ENCODE results near the gene P2RX2. TPM values are rescaled to one million over a fixed set of nuclear protein-coding genes. Genes with fewer than 3 reads are reported as not detected.
"Not testable (repeated sequence)": the region's sequence is repeated elsewhere in the genome, so short reads cannot be mapped to it uniquely, and the experiment has no call there.

P2RX2 gene
- total RNA-seq, 5 donors from 2014 or later (not counting 1 experiment from before 2014, with no cell fraction given): not detected

DNA sequence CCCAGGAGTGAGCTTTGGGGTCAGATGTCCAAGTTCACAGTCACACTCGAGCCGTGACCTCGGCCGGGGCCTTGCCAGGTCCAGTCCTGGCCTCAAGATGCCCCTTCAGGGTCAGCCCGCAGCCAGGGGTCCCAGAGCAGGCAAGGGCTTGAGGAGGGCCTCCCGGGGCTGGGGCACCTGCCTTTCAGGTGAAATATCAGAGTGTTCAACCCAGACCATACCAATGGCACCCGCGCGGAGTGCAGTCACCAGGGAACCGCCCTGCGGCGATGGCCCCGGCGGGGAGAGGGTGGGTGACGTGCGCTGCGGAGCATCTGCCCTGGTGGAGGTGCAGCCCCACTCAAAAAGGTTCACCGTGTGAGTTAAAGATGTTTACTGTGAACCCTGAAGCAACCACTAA lies 25.1 kb upstream of the P2RX2 start:
- peaks cover 4 to 27% of the 10 kb centered on the region in 2 donors for H3K27me3 Mint-ChIP-seq
- H3K9me3 ChIP-seq: no peaks in the 10 kb centered on the region
- H3K27me3 ChIP-seq (replicated peaks in 1 of 2; ENCODE audit: control insufficient read depth in 2 of 2, extremely low read depth in 1 of 2, insufficient read depth in 2 of 2, low read length in 1 of 2): peaks cover 0 to 39% of the 10 kb centered on the region in 2 experiments
- no peak overlapping the region for H3K27ac Mint-ChIP-seq
- no peaks in the 10 kb centered on the region for H3K36me3 ChIP-seq (ENCODE audit: control insufficient read depth in 2 of 2, extremely low read depth in 1 of 2, insufficient read depth in 1 of 2, low read length in 1 of 2)
- 85% methylated on average over 13 of the region's 18 CpGs for WGBS (ENCODE audit: insufficient coverage)
- no peak overlapping the region for H3K27ac ChIP-seq (ENCODE audit: low read length)
- no peak for DNase-seq
- no peak for ATAC-seq (replicated peaks in 1 of 4)
- ChIA-PET CTCF (no interaction called here), POLR2A (no interaction called here)
- no peak overlapping the region for H3K4me3 Mint-ChIP-seq
- peaks cover 7 to 19% (median 12%) of the 10 kb centered on the region in 3 donors for H3K4me1 Mint-ChIP-seq
- H3K9me3 Mint-ChIP-seq: no peaks in the 10 kb centered on the region
- H3K36me3 Mint-ChIP-seq: no peaks in the 10 kb centered on the region
- H3K4me3 ChIP-seq (ENCODE audit: control insufficient read depth in 1 of 2, extremely low read depth in 1 of 2, low read length in 1 of 2): no peak overlapping the region
- peaks cover 5 to 10% of the 10 kb centered on the region in 2 experiments for H3K4me1 ChIP-seq (ENCODE audit: control insufficient read depth in 1 of 2, extremely low read depth in 1 of 2, insufficient read depth in 2 of 2, low read length in 2 of 2)

DNA sequence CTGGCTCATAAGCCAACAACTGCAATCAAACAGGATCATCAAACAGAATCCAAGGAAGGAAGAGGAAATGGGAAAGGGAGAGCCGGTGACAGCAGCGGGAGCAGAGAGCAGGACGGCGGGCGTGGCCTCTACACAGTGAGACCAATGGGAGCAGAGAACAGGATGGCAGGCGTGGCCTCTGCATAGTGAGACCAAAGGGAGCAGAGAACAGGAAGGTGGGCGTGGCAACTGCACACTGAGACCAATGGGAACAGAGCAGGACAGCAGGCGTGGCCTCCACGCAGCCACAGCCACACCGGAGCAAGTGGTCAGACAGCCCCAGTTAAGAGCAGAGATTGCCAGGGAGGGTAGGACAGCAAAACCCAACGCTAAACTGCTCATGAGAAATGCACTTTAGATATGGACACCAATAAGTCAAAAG lies 24.6 kb upstream of the P2RX2 start:
- POLR2A ChIA-PET: no interaction called here
- Histone ChIP-seq H3K36me3 (ENCODE audit: control insufficient read depth in 2 of 2, extremely low read depth in 1 of 2, insufficient read depth in 1 of 2, low read length in 1 of 2) (no peaks in the 10 kb centered on the region), H3K27ac (ENCODE audit: low read length) (no peak overlapping the region), H3K4me1 (ENCODE audit: control insufficient read depth in 1 of 2, extremely low read depth in 1 of 2, insufficient read depth in 2 of 2, low read length in 2 of 2) (peaks cover 5 to 14% of the 10 kb centered on the region in 2 experiments), H3K27me3 (replicated peaks in 1 of 2; ENCODE audit: control insufficient read depth in 2 of 2, extremely low read depth in 1 of 2, insufficient read depth in 2 of 2, low read length in 1 of 2) (peaks cover 0 to 40% of the 10 kb centered on the region in 2 experiments), H3K4me3 (ENCODE audit: control insufficient read depth in 1 of 2, extremely low read depth in 1 of 2, low read length in 1 of 2) (no peak overlapping the region), H3K9me3 (no peaks in the 10 kb centered on the region)
- Mint-ChIP-seq H3K36me3 (no peaks in the 10 kb centered on the region), H3K9me3 (no peaks in the 10 kb centered on the region), H3K27ac (no peak overlapping the region), H3K4me3 (no peak overlapping the region), H3K4me1 (peaks cover 11 to 23% (median 16%) of the 10 kb centered on the region in 3 donors), H3K27me3 (peaks cover 4 to 31% of the 10 kb centered on the region in 2 donors)
- WGBS (ENCODE audit: insufficient coverage): 30% methylated on average over 11 of the region's 11 CpGs
- CTCF ChIA-PET: no interaction called here
- peak in 2 of 4 experiments; percentile 33 to 59 for ATAC-seq (replicated peaks in 1 of 4)
- no peak for DNase-seq

DNA sequence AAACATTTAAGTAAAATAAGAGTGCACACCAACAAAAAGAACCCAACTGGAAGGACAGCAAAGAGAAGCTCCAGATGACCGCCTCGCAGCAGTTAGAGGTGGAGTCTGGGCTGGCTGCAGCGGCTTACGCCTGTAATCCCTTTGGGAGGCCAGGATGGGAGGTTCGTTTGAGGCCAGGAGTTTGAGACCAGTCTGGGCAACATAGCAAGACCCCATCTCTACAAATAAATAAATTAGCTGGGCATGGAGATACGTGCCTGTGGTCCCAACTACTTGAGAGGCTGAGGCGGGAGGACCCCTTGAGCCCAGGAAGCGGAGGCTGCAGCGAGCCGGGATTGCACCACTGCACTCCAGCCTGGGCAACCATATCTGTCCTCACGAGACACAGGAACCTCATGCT lies 23.4 kb upstream of the P2RX2 start:
- H3K27ac Mint-ChIP-seq: no peak overlapping the region
- WGBS (ENCODE audit: insufficient coverage): 74% methylated on average over 6 of the region's 11 CpGs
- no peak overlapping the region for H3K4me3 Mint-ChIP-seq

DNA sequence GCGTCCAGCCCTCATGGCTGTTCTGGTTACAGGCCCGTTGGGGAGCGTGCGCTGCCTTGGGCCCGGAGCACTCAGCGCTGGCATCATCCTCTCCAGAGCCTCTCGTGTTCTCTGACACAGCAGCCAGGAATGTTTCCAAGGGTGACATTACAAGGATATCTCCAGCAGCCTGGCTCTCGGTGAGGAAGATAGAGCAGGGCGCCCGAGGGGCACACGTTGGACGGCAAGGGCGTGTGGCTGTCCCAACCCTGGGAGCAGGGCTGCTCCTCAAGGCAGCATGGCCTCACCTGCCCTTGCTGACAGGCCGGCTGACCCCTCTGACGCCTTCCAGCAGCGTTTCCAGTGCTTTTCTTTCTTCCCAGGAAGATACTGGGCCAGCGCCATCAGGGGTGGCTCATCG lies 22.6 kb upstream of the P2RX2 start:
- H3K36me3 ChIP-seq (ENCODE audit: control insufficient read depth in 2 of 2, extremely low read depth in 1 of 2, insufficient read depth in 1 of 2, low read length in 1 of 2): no peaks in the 10 kb centered on the region
- H3K4me1 ChIP-seq (ENCODE audit: control insufficient read depth in 1 of 2, extremely low read depth in 1 of 2, insufficient read depth in 2 of 2, low read length in 2 of 2): peaks cover 5 to 28% of the 10 kb centered on the region in 2 experiments
- no peak overlapping the region for H3K4me3 ChIP-seq (ENCODE audit: control insufficient read depth in 1 of 2, extremely low read depth in 1 of 2, low read length in 1 of 2)
- no peaks in the 10 kb centered on the region for H3K9me3 ChIP-seq
- CTCF ChIA-PET: no interaction called here
- peaks cover 4 to 40% of the 10 kb centered on the region in 2 donors for H3K27me3 Mint-ChIP-seq
- DNase-seq (no peak), ATAC-seq (replicated peaks in 1 of 4) (no peak)
- POLR2A ChIA-PET: no interaction called here
- no peak overlapping the region for H3K27ac ChIP-seq (ENCODE audit: low read length)
- 91% methylated on average over 18 of the region's 18 CpGs for WGBS (ENCODE audit: insufficient coverage)
- peak overlapping the region in 2 of 3 donors; percentile 20 to 34 for H3K4me3 Mint-ChIP-seq
- peaks cover 20 to 30% (median 29%) of the 10 kb centered on the region in 3 donors for H3K4me1 Mint-ChIP-seq
- H3K36me3 Mint-ChIP-seq: no peaks in the 10 kb centered on the region
- peak overlapping the region in 1 of 2 donors; percentile 36 for H3K27ac Mint-ChIP-seq
- H3K9me3 Mint-ChIP-seq: no peaks in the 10 kb centered on the region
- H3K27me3 ChIP-seq (replicated peaks in 1 of 2; ENCODE audit: control insufficient read depth in 2 of 2, extremely low read depth in 1 of 2, insufficient read depth in 2 of 2, low read length in 1 of 2): peaks cover 0 to 49% of the 10 kb centered on the region in 2 experiments

More for the DNA sequence above, 23.4 kb upstream of the P2RX2 start:
- H3K4me1 ChIP-seq (ENCODE audit: control insufficient read depth in 1 of 2, extremely low read depth in 1 of 2, insufficient read depth in 2 of 2, low read length in 2 of 2): peaks cover 5 to 19% of the 10 kb centered on the region in 2 experiments
- no peaks in the 10 kb centered on the region for H3K36me3 ChIP-seq (ENCODE audit: control insufficient read depth in 2 of 2, extremely low read depth in 1 of 2, insufficient read depth in 1 of 2, low read length in 1 of 2)
- peaks cover 0 to 41% of the 10 kb centered on the region in 2 experiments for H3K27me3 ChIP-seq (replicated peaks in 1 of 2; ENCODE audit: control insufficient read depth in 2 of 2, extremely low read depth in 1 of 2, insufficient read depth in 2 of 2, low read length in 1 of 2)
- H3K9me3 ChIP-seq: no peaks in the 10 kb centered on the region
- H3K4me3 ChIP-seq (ENCODE audit: control insufficient read depth in 1 of 2, extremely low read depth in 1 of 2, low read length in 1 of 2): no peak overlapping the region
- peaks cover 17 to 26% (median 22%) of the 10 kb centered on the region in 3 donors for H3K4me1 Mint-ChIP-seq
- ATAC-seq (replicated peaks in 1 of 4) (no peak), DNase-seq (no peak)
- peaks cover 4 to 31% of the 10 kb centered on the region in 2 donors for H3K27me3 Mint-ChIP-seq
- no peaks in the 10 kb centered on the region for H3K9me3 Mint-ChIP-seq
- H3K27ac ChIP-seq (ENCODE audit: low read length): no peak overlapping the region
- ChIA-PET CTCF (no interaction called here), POLR2A (no interaction called here)
- H3K36me3 Mint-ChIP-seq: no peaks in the 10 kb centered on the region

DNA sequence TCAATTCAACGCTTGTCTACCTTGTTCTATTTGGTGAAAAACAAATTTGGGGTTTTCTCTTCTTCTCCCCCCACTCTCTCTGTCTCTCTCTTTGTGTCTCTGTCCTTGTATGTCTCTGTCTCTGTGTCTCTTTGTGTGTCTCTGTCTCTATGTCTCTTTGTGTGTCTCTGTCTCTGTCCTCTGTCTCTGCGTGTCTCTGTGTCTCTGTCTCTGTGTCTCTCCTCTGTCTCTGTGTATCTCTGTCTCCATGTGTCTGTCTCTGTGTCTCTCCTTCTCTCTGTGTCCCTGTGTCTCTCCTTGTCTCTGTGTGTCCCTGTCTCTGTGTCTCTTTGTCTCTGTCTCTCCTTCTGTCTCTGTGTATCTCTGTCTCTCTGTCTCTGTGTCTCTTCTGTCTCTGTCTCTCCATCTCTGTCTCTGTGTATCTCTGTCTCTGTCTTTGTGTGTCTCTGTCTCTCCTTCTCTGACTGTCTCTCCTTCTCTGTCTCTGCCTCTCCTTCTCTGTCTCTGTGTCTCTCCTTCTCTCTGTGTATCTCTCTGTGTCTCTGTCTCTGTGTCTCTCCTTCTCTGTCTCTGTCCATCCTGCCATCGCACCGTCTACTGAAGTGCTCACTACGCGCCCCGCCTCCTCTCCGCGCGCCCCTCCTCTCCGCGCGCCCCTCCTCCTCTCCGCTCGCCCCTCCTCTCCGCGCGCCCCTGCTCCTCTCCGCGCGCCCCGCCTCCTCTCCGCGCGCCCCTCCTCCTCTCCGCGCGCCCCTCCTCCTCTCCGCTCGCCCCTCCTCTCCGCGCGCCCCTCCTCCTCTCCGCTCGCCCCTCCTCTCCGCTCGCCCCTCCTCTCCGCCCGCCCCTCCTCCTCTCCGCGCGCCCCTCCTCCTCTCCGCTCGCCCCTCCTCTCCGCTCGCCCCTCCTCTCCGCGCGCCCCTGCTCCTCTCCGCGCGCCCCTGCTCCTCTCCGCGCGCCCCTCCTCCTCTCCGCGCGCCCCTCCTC lies 21.0 kb upstream of the P2RX2 start:
- 1% methylated on average over 23 of the region's 58 CpGs for WGBS (ENCODE audit: insufficient coverage)
- Histone ChIP-seq H3K36me3 (ENCODE audit: control insufficient read depth in 2 of 2, extremely low read depth in 1 of 2, insufficient read depth in 1 of 2, low read length in 1 of 2) (no peaks in the 10 kb centered on the region), H3K4me3 (ENCODE audit: control insufficient read depth in 1 of 2, extremely low read depth in 1 of 2, low read length in 1 of 2) (peak overlapping the region in 1 of 2 donors; percentile 40), H3K4me1 (ENCODE audit: control insufficient read depth in 1 of 2, extremely low read depth in 1 of 2, insufficient read depth in 2 of 2, low read length in 2 of 2) (peaks cover 5 to 31% of the 10 kb centered on the region in 2 experiments), H3K9me3 (no peaks in the 10 kb centered on the region), H3K27ac (ENCODE audit: low read length) (no peak overlapping the region), H3K27me3 (replicated peaks in 1 of 2; ENCODE audit: control insufficient read depth in 2 of 2, extremely low read depth in 1 of 2, insufficient read depth in 2 of 2, low read length in 1 of 2) (peaks cover 0 to 62% of the 10 kb centered on the region in 2 experiments)
- Mint-ChIP-seq H3K4me3 (peak overlapping the region; percentile 74 to 92 (median 82)), H3K4me1 (peaks cover 20 to 31% (median 30%) of the 10 kb centered on the region in 3 donors), H3K27ac (peak overlapping the region in 1 of 2 donors; percentile 25), H3K9me3 (no peaks in the 10 kb centered on the region), H3K36me3 (no peaks in the 10 kb centered on the region), H3K27me3 (peaks cover 8 to 49% of the 10 kb centered on the region in 2 donors)
- ChIA-PET CTCF (no interaction called here), POLR2A (no interaction called here)
- peak in 15 of 35 experiments; percentile 14 to 66 (median 23) for DNase-seq
- peak in 1 of 4 experiments; percentile 44 for ATAC-seq (replicated peaks in 1 of 4)

- peaks cover 4 to 52% of the 10 kb centered on the region in 2 donors for H3K27me3 Mint-ChIP-seq
- H3K27ac ChIP-seq (ENCODE audit: low read length); POLR2A ChIA-PET; ATAC-seq (replicated peaks in 1 of 4); CTCF ChIA-PET; H3K4me3 ChIP-seq (ENCODE audit: control insufficient read depth in 1 of 2, extremely low read depth in 1 of 2, low read length in 1 of 2); H3K36me3 Mint-ChIP-seq; H3K36me3 ChIP-seq (ENCODE audit: control insufficient read depth in 2 of 2, extremely low read depth in 1 of 2, insufficient read depth in 1 of 2, low read length in 1 of 2); H3K27ac Mint-ChIP-seq; DNase-seq; H3K9me3 Mint-ChIP-seq; H3K9me3 ChIP-seq: not testable (repeated sequence)
- peaks cover 5 to 27% of the 10 kb centered on the region in 2 experiments for H3K4me1 ChIP-seq (ENCODE audit: control insufficient read depth in 1 of 2, extremely low read depth in 1 of 2, insufficient read depth in 2 of 2, low read length in 2 of 2)
- peaks cover 20 to 29% (median 23%) of the 10 kb centered on the region in 3 donors for H3K4me1 Mint-ChIP-seq
- 76% methylated on average over 4 of the region's 6 CpGs for WGBS (ENCODE audit: insufficient coverage)
- peaks cover 0 to 65% of the 10 kb centered on the region in 2 experiments for H3K27me3 ChIP-seq (replicated peaks in 1 of 2; ENCODE audit: control insufficient read depth in 2 of 2, extremely low read depth in 1 of 2, insufficient read depth in 2 of 2, low read length in 1 of 2)
- H3K4me3 Mint-ChIP-seq: peak overlapping the region; percentile 46 to 92 (median 75)
Measured at GRCh38 chr12:132599502-132599901, 19.1 kb upstream of the P2RX2 start.
